Stimulated activated CD4-positive, alpha-beta T cell treated with anti-CD3 and anti-CD28 coated beads, Interleukin-12 subunit alpha, Interleukin-12 subunit beta, amount 100 ng/mL, for 24 hours (primary cell): ENCODE results near the gene LYZL4.

Experiments used
- DNase-seq, 2 experiments: peaks; one replicate each; pipeline ENCODE4 v3.0.0-alpha.2; 2020; ENCODE audit warnings: low read depth in 2 of 2

The LYZL4 gene

DNA sequence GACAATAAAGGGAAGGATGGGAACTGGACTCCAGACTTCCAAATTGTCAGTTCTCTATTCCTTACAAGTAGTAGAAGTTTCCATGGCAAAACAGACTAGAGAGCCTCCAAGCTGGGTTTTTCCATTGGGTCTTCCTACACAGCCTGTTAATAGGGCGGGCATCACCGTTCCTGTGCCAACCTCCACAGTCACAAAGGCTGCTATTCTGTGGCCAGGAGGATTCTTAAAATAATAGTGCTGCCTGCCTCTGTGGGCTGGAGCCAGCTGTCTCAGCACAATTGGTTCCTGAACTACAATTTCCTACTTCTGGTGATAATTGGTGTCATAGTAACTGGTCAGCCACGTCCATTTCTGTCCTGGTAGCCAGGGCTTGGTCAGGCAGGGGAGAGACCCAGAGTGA, 38.6 kb downstream of the LYZL4 start:
- no peak for DNase-seq

DNA sequence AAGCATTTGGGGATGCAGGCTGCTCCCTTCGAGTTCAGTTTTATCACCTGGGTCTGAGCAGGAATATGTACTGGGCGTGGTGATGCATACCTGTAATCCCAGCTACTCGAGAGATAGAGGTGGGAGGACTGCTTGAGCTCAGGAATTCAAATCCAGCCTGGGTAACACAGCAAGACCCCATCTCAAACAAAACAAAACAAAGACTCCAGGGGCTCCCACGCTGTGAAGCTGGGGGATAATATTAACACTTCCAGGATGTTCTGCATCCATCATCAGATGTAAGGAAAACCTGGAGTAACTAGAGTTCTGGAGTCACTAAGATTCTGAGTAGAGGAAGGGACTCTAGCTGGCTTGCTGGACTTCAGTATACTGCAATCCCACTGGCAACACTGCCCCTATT, 40.6 kb downstream of the LYZL4 start:
- no peak for DNase-seq

- DNase-seq = no peak
Measured at GRCh38 chr3:42369304-42369703, 41.1 kb downstream of the LYZL4 start.

DNA sequence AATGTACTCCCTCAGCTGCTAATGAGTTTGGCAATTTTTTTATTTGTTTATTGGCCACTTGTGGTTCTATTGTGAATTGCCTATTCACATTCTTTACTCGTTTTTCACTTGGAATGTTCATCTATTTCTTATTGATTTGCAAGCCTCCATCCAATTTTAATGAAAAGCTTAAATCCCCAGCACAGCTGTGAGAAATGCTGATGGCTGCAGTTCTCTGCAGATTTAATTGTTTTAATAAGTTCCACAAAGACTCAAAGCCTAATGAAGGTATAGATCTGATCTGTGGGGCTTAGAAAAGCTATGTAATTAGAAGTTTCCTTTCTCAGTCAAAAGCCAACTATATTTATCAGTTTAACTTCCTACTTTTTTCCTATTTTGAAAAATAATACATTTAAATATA, 41.5 kb downstream of the LYZL4 start:
- no peak for DNase-seq

DNA sequence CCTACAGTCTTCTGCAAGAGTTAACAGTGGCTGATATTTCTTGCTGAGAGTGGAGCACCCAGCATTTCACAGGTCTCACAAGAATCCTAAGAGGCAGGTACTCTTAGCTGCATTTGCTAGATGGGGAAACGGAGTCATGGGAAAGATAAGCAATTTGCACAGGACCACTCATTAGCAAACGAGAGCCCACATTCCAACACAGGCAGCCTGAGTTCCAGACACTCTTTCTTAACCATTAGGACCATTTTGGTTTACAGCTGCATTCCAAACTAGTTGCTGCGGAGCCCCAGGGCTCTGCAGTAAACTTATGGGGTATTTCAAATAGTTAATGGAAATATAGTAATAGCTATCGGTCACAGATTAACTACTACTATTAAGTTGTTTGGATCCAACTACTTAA, 42.5 kb downstream of the LYZL4 start:
- DNase-seq = no peak

GRCh38 chr3:42366550-42366949, 43.9 kb downstream of the LYZL4 start:
- DNase-seq = no peak

- DNase-seq = no peak
Measured at GRCh38 chr3:42357335-42357734, 53.1 kb downstream of the LYZL4 start.

DNA sequence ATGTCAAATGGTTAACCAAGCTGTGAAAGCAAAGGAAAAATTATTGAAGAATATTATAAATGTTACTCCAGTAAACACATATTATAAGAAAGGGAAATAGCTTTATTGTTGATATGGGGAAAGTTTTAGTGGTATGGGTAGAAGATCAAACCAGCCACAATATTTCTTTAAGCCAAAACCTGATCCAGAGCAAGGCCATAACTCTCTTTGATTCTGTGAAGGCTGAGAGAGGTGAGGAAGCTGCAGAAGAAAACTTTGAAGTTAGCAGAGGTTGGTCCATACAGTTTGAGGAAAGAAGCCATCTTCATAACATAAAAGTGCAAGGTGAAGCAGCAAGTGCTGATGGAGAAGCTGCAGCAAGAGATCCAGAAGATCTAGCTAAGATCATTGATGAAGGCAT, 54.8 kb downstream of the LYZL4 start:
- DNase-seq = no peak

- no peak for DNase-seq
Measured at GRCh38 chr3:42353631-42354030, 56.8 kb downstream of the LYZL4 start.

- no peak for DNase-seq
Measured at GRCh38 chr3:42351207-42351606, 59.2 kb downstream of the LYZL4 start.

DNA sequence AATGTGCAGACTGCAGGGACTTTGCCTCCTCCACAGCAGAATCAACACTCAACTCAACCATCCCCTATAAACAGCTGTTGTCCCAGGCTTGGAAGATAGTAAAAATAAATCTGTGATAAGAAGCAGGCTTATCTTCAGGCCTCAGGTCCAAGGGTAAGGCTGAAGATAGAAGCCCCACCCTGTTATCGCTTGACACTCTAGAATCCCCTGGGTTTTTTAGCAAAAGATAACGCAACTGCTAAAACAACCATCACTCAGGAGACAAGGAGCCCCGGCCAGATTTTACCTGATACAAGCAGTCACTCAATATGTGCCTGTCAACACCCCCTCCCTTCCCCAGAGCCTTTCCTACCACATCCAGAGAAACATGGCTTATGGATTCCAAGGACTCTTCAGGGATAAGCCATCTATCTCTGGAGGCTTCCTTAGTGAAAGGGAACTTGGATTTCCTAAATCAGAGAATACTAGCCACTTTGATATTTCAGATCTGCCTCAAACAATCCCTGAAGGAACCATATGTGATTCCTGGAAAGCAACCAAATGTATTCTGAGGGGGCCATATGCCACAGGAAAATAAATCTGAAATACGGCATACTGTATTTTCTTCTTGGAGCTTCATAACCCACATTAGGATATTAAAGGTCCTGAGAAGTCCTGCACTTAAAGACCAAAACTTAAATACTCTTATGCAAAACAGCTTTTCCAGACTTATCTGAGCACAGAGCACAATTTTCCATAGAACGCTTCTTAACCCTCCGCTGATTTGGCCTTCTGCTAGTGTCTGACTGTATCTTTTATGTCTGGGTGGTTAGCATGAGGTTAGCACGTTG, 60.4 kb downstream of the LYZL4 start:
- no peak for DNase-seq

DNA sequence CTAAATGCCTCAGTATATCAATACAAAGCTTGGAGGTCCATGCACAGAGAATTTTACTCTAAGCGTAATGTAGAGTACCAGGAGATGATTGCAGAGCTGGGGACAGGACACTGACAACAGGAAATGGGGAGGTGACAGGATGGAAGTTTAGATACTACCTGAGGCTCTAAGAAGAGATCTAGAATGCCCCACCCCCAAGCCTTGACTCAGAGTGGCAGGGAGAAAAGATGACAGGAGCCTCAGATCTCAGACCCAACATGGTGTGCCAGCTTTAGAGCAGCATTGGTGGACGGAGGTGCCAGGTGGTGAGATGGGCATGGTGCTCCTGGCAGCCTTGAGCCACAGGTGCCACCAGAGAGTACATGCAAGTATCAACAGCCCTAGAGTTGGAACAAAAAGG, 62.5 kb downstream of the LYZL4 start:
- DNase-seq = no peak
